ENCODE results near the gene SEPTIN3. TPM values are rescaled to one million over a fixed set of nuclear protein-coding genes. Genes with fewer than 3 reads are reported as not detected.

SEPTIN3 gene
- total RNA-seq, 1 experiment from 2014 or later, result 1.5 TPM

DNA sequence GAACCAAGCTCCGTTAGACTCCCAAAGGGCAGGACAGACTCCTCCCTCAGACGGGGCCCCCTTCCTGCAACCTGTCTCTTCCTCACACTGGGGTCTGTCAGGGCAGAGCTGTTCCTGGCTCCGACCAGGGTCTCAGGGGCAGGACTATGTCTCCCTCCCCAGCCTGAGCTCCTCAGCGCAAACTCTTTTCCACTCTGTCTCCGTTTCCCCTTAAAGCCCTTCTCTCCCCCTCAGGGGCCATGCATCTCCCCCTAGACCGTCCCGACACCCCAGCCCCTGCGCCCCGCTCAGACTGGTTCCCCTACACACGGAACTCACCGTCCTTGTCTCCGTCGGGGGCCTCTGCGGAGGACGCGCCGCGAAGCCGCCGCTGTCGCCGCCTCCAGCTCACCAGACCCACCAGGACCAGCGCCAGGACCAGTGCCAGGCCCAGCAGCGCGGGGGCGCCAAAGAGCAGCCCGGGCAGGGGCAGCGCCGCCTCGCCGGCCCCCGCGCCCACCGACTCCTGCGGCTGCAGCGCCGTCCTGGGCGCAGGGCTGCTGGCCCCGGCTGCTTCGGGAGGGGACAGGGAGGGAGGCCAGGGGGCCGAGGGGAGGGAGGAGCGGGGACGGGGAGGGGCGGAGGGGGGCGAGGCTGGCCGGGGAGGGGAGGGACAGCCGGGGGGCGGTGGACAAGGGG, 43.3 kb upstream of the SEPTIN3 start:
- H3K79me2 ChIP-seq (ENCODE audit: low read depth), result no peaks in the 10 kb centered on the region

DNA sequence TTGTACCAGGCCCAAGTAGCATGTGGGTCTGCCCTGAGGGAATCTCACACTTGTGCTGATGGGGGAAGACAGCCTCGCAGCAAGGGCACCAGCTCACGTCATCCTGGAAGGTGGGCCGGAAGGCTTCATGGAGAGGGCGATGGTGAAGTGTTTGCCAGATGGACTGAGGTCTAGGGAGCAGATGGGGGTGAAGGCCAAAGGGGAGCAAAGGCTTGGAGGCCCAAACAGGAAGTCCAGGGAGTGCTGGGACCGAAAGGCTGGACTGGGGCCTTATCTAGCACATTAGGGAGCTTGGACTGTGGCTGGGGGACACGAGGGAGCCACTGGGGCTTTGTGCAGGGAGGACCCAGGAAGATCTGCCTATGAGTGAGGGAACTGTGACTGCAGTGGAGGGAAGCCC, 41.4 kb upstream of the SEPTIN3 start:
- TF ChIP-seq EZH2 (IDR thresholded peaks at IDR 0.05; ENCODE audit: low read depth), result no peak
- TF ChIP-seq, protein P1, sequence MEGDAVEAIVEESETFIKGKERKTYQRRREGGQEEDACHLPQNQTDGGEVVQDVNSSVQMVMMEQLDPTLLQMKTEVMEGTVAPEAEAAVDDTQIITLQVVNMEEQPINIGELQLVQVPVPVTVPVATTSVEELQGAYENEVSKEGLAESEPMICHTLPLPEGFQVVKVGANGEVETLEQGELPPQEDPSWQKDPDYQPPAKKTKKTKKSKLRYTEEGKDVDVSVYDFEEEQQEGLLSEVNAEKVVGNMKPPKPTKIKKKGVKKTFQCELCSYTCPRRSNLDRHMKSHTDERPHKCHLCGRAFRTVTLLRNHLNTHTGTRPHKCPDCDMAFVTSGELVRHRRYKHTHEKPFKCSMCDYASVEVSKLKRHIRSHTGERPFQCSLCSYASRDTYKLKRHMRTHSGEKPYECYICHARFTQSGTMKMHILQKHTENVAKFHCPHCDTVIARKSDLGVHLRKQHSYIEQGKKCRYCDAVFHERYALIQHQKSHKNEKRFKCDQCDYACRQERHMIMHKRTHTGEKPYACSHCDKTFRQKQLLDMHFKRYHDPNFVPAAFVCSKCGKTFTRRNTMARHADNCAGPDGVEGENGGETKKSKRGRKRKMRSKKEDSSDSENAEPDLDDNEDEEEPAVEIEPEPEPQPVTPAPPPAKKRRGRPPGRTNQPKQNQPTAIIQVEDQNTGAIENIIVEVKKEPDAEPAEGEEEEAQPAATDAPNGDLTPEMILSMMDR (conservative IDR thresholded peaks at IDR 0.05), result no peak
- Histone ChIP-seq H3K36me3 (ENCODE audit: low read depth) (no peaks in the 10 kb centered on the region), H3K4me2 (no peak overlapping the region), H2AFZ (no peak overlapping the region), H3K9me3 (ENCODE audit: insufficient read depth, low read depth) (no peaks in the 10 kb centered on the region), H4K20me1 (ENCODE audit: insufficient read depth) (no peaks in the 10 kb centered on the region), H3K9me2 (ENCODE audit: insufficient read depth) (no peaks in the 10 kb centered on the region), H3K27me3 (ENCODE audit: insufficient read depth, low read depth) (peaks cover 6% of the 10 kb centered on the region; the same call in 1 of the 2 replicates), H3K27ac (no peak overlapping the region), H3K79me2 (ENCODE audit: low read depth) (no peaks in the 10 kb centered on the region), H3F3A (ENCODE audit: insufficient read depth, low read depth) (peaks cover 15% of the 10 kb centered on the region; the same call in 1 of the 2 replicates), H3K4me3 (no peak overlapping the region), H3K4me1 (replicated peaks; ENCODE audit: insufficient read depth) (no peaks in the 10 kb centered on the region)
- no TSS peak for BruUV-seq (replicated peaks)
- intact Hi-C loops (cut with micrococcal nuclease; ENCODE audit: unreplicated experiment), result no loop called here
- DNase-seq, result no peak
- ChIA-PET POLR2A (ENCODE audit: unreplicated experiment) (interaction anchor here (0.6 kb wide), 1 partner anchor 192 kb away, joined by 3 read pairs; no protein-coding TSS in a partner anchor), CTCF (no interaction called here)

More for the DNA sequence above, 43.3 kb upstream of the SEPTIN3 start:
- H3K27ac ChIP-seq, result no peak overlapping the region
- no peaks in the 10 kb centered on the region for H3K9me3 ChIP-seq (ENCODE audit: insufficient read depth, low read depth)
- intact Hi-C loops (cut with micrococcal nuclease; ENCODE audit: unreplicated experiment), result no loop called here
- BruUV-seq (replicated peaks), result no TSS peak
- no peak overlapping the region for H2AFZ ChIP-seq
- H4K20me1 ChIP-seq (ENCODE audit: insufficient read depth), result no peaks in the 10 kb centered on the region
- ChIA-PET CTCF (interaction anchor here (0.5 to 1.9 kb wide), 9 partner anchors 15 to 1637 kb away, joined by 3 to 7 read pairs (median 4); partner anchors contain the start of gene CENPM), POLR2A (ENCODE audit: unreplicated experiment) (interaction anchor here (0.6 kb wide), 1 partner anchor 197 kb away, joined by 3 read pairs; no protein-coding TSS in a partner anchor)
- DNase-seq, result peak in 1 of 2 experiments; percentile 78
- H3K4me2 ChIP-seq, result peak overlapping the region; percentile 68
- TF ChIP-seq, protein P1 (conservative IDR thresholded peaks at IDR 0.05), result peak; percentile 80
- TF ChIP-seq EZH2 (IDR thresholded peaks at IDR 0.05; ENCODE audit: low read depth), result no peak
- H3K36me3 ChIP-seq (ENCODE audit: low read depth), result no peaks in the 10 kb centered on the region
- peaks cover 6% of the 10 kb centered on the region; the same call in 1 of the 2 replicates for H3K27me3 ChIP-seq (ENCODE audit: insufficient read depth, low read depth)
- no peaks in the 10 kb centered on the region for H3K9me2 ChIP-seq (ENCODE audit: insufficient read depth)
- peaks cover 16% of the 10 kb centered on the region; the same call in 1 of the 2 replicates for H3F3A ChIP-seq (ENCODE audit: insufficient read depth, low read depth)
- no peaks in the 10 kb centered on the region for H3K4me1 ChIP-seq (replicated peaks; ENCODE audit: insufficient read depth)
- H3K4me3 ChIP-seq, result peak overlapping the region; percentile 24; the same call in 1 of the 2 replicates

DNA sequence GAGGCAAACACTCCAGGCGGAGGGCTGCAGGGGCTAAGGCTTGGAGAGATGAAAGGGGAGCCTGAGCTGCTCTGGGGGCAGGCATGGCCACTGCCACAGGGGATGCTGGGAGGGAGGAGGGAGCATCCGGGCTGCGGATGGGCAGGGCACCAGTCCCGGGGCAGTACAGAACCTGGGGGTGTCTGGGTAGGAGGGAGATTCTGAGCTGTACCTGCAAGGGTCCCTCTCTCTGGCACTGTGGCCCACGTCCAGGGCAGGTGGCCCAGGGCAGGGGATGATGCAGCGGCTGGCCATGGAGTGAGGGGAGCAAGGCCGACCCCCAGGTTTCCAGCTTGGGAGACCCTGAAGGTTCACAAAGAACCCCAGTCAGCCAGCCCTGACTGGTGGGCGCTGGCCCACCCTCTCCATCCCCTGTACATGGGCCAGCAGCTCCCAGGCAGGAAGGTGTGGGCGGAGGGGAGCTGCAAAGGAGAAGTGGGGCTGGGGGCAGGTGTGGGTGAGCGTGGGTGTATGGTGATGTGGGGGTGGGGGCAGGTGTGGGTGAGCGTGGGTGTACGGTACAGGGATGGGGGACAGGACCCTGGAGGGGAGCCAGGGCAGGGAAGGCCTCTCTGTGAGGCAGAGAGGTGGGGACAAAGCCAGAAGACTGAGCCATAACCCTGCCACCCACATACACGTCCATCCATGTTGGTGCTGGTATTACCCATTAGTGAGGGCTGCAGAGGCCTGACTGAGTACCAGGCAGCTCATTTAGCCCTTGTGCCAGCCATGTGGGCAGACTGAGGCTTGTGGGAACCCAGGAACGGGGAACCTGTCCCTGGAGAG, 40.4 kb upstream of the SEPTIN3 start:
- TF ChIP-seq EZH2 (IDR thresholded peaks at IDR 0.05; ENCODE audit: low read depth), result no peak
- TF ChIP-seq, protein P1 (conservative IDR thresholded peaks at IDR 0.05), result no peak
- H3K4me2 ChIP-seq, result no peak overlapping the region
- peaks cover 6% of the 10 kb centered on the region; the same call in 1 of the 2 replicates for H3K27me3 ChIP-seq (ENCODE audit: insufficient read depth, low read depth)
- no peaks in the 10 kb centered on the region for H4K20me1 ChIP-seq (ENCODE audit: insufficient read depth)
- H2AFZ ChIP-seq, result no peak overlapping the region
- DNase-seq, result no peak
- BruUV-seq (replicated peaks), result no TSS peak
- no peaks in the 10 kb centered on the region for H3K36me3 ChIP-seq (ENCODE audit: low read depth)
- H3K9me2 ChIP-seq (ENCODE audit: insufficient read depth), result no peaks in the 10 kb centered on the region
- intact Hi-C loops (cut with micrococcal nuclease; ENCODE audit: unreplicated experiment), result no loop called here
- ChIA-PET POLR2A (ENCODE audit: unreplicated experiment) (no interaction called here), CTCF (no interaction called here)
- H3K4me3 ChIP-seq, result no peak overlapping the region
- H3K4me1 ChIP-seq (replicated peaks; ENCODE audit: insufficient read depth), result no peaks in the 10 kb centered on the region
- H3F3A ChIP-seq (ENCODE audit: insufficient read depth, low read depth), result peaks cover 15% of the 10 kb centered on the region; the same call in 1 of the 2 replicates
- no peak overlapping the region for H3K27ac ChIP-seq
- no peaks in the 10 kb centered on the region for H3K79me2 ChIP-seq (ENCODE audit: low read depth)
- H3K9me3 ChIP-seq (ENCODE audit: insufficient read depth, low read depth), result no peaks in the 10 kb centered on the region
